Measurements from ENCODE around the gene TM4SF5.

DNA sequence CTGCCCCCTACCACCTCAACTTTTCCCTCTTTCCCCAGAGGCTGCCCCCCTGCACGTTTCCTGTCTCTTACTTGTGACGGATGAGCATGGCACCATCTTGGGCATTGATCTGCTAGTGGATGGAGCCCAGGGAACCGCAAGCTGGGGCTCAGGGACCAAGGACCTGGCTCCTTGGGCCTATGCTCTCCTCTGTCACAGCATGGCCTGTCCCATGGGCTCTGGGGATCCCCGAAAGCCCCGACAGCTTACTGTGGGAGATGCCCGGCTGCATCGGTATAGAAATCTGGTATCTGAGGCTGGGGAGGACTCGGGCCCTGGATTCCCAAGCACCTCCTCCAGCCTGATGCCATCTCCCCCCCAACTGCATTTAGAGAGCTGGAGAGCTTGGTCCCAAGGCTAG lies 30.1 kb upstream of the TM4SF5 start:
- TF ChIP-seq, protein P1, sequence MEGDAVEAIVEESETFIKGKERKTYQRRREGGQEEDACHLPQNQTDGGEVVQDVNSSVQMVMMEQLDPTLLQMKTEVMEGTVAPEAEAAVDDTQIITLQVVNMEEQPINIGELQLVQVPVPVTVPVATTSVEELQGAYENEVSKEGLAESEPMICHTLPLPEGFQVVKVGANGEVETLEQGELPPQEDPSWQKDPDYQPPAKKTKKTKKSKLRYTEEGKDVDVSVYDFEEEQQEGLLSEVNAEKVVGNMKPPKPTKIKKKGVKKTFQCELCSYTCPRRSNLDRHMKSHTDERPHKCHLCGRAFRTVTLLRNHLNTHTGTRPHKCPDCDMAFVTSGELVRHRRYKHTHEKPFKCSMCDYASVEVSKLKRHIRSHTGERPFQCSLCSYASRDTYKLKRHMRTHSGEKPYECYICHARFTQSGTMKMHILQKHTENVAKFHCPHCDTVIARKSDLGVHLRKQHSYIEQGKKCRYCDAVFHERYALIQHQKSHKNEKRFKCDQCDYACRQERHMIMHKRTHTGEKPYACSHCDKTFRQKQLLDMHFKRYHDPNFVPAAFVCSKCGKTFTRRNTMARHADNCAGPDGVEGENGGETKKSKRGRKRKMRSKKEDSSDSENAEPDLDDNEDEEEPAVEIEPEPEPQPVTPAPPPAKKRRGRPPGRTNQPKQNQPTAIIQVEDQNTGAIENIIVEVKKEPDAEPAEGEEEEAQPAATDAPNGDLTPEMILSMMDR (conservative IDR thresholded peaks at IDR 0.05; ENCODE audit: low read length): no peak
- no peak for TF ChIP-seq EZH2phosphoT487 (IDR thresholded peaks at IDR 0.05; ENCODE audit: borderline replicate concordance)
